Neutrophil (primary cell): Measurements from ENCODE around the gene DIDO1.

Experiments
- H3K27ac ChIP-seq: fragments of 200-600 bp; sonication (generic); 2 replicates; pipeline ENCODE4 v1.5.1; 2016; ENCODE audit warnings: mild to moderate bottlenecking, moderate library complexity
- H3K27me3 ChIP-seq: fragments of 200-600 bp; sonication (generic); 2 replicates; pipeline ENCODE4 v1.6.0; 2016; ENCODE audit warnings: mild to moderate bottlenecking
- H3K36me3 ChIP-seq: fragments of 200-600 bp; sonication (generic); 2 replicates; pipeline ENCODE4 v1.5.1; 2017
- H3K4me1 ChIP-seq, 2 experiments: fragments of 200-600 bp in 1 of 2; sonication (generic) in 1 of 2; 1 replicate in 1 of 2; 2 replicates in 1 of 2; pipeline versions ENCODE4 v1.5.1 to v1.6.1; 2013 to 2016; ENCODE audit warnings: low read depth in 1 of 2, low read length in 1 of 2, mild to moderate bottlenecking in 1 of 2, moderate library complexity in 1 of 2; ENCODE audit not compliant: control insufficient read depth in 1 of 2, insufficient read depth in 1 of 2
- H3K4me3 ChIP-seq, 2 experiments: fragments of 200-600 bp in 1 of 2; sonication (generic) in 1 of 2; 1 replicate in 1 of 2; 2 replicates in 1 of 2; pipeline ENCODE4 v1.5.1; 2013 to 2016; ENCODE audit warnings: low read depth in 1 of 2, low read length in 1 of 2, mild to moderate bottlenecking in 1 of 2, moderate library complexity in 1 of 2
- H3K9me3 ChIP-seq: fragments of 200-600 bp; sonication (generic); 2 replicates; pipeline ENCODE4 v1.5.1; 2016
- TF ChIP-seq, protein P1 (sequence below): fragments of 200-600 bp; sonication (generic); IDR thresholded peaks from 2 replicates; pipeline ENCODE4 v1.5.1; 2016; ENCODE audit warnings: antibody characterized with exemption

The DIDO1 gene

DNA sequence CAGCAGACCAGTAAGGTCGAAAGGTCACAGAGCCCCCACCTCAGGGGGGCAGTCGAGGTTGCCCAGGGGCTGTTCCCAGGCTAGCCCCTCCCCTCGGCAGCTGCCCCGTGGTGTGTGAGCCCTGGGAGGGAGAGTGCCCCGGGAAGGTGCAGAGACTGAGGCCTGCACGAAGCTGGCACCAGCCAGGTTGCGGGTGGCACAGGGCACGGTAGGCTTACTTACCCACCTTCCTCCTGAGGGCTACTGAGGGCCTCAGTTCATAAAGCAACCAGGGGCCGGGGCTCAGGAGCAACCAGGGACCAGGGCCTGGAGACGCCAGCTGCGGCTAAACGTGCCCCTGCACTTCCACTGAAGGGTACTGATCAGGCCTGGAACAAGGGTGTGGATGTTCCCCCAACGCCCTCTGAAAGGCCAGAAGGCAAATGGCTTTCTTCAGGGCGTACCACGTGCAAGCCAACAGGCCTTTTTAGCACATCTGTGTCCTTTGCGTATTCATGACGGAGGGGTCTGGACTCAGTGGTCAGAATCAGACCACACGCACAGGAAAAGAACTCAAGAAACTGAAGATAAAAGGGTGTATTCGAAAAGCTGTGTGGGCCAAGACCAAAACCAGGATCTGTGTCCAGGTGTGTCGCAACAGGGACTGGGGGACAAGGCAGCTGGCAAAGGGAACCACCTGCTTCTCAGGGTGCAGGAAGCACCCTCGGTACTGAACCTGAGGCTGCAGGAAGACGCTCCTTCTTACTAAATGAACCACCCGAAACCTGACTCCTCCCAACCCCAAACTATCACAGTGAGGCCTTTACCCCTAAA is 40.2 kb downstream of the DIDO1 start:
- Histone ChIP-seq H3K36me3 (peaks cover 82% of the 10 kb centered on the region), H3K27ac (no peak overlapping the region), H3K4me1 (no peaks in the 10 kb centered on the region), H3K27me3 (no peaks in the 10 kb centered on the region), H3K4me3 (no peak overlapping the region), H3K9me3 (no peaks in the 10 kb centered on the region)
- TF ChIP-seq, protein P1, sequence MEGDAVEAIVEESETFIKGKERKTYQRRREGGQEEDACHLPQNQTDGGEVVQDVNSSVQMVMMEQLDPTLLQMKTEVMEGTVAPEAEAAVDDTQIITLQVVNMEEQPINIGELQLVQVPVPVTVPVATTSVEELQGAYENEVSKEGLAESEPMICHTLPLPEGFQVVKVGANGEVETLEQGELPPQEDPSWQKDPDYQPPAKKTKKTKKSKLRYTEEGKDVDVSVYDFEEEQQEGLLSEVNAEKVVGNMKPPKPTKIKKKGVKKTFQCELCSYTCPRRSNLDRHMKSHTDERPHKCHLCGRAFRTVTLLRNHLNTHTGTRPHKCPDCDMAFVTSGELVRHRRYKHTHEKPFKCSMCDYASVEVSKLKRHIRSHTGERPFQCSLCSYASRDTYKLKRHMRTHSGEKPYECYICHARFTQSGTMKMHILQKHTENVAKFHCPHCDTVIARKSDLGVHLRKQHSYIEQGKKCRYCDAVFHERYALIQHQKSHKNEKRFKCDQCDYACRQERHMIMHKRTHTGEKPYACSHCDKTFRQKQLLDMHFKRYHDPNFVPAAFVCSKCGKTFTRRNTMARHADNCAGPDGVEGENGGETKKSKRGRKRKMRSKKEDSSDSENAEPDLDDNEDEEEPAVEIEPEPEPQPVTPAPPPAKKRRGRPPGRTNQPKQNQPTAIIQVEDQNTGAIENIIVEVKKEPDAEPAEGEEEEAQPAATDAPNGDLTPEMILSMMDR: no peak

DNA sequence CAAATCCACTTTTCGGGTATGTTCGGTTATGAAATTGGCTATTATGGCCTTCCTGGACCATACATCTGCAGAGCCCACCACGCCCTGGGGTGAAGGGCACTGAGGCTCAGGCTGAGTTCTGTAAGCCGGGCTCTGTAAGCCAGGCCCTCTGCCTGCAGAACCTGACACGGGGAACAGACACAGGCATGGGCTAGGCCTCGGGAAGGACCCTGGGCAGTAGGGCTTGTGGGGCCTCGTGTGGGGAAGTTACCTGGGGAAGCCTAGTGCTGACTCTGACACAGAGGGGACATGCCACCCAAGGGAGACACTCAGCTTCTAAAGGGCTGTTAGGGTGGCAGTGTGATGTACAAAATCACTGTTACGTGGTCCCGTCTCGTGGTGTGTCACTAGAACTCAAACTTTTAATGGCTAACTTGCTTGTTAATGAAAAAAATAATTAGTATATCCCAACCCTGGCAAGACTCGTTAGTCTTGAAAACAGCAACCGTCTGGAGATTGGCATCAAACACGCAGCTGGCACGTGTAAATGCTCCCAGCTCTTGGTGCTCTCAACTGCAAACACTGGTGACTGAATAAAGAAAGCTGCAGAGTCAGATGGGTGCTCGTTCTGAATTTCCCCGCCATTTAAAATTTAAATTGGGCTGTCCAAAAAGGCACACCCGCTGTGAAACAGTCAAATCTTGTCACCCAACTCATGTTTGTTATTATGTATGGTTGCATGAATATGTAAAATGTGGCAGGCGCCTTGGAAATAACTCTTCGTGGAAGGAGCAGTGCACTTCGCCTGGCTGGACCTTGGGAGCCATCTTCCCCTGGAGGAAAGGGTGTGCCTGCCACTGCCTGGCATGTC is 41.0 kb downstream of the DIDO1 start:
- TF ChIP-seq, protein P1: no peak
- H3K4me1 ChIP-seq: no peaks in the 10 kb centered on the region
- H3K9me3 ChIP-seq: no peaks in the 10 kb centered on the region
- H3K27ac ChIP-seq: no peak overlapping the region
- H3K36me3 ChIP-seq: peaks cover 82% of the 10 kb centered on the region
- H3K27me3 ChIP-seq: no peaks in the 10 kb centered on the region
- H3K4me3 ChIP-seq: no peak overlapping the region

DNA sequence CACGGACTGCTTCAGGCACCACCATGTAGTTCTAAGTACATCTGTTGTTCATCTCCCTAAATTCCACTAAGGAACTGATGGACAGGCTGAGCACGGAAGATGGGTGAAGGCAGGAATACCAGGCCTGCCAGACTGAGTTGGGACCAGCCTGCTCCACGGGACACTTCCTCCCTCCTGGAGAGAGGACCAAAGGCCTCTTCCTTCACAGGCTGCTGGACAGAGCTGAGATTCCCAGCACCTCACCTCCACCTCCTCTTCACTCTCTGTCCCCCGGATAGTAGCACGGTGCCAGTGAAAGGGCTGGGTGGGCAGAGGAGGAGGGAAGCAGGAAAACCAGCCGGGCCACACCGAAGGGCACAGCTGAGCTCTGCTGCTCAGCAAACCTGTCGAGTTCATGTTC is 41.7 kb downstream of the DIDO1 start:
- peaks cover 2% of the 10 kb centered on the region for H3K27me3 ChIP-seq
- H3K36me3 ChIP-seq: peaks cover 82% of the 10 kb centered on the region
- no peak overlapping the region for H3K27ac ChIP-seq
- no peak overlapping the region for H3K4me3 ChIP-seq
- H3K9me3 ChIP-seq: no peaks in the 10 kb centered on the region
- TF ChIP-seq, protein P1: no peak
- H3K4me1 ChIP-seq: no peaks in the 10 kb centered on the region

DNA sequence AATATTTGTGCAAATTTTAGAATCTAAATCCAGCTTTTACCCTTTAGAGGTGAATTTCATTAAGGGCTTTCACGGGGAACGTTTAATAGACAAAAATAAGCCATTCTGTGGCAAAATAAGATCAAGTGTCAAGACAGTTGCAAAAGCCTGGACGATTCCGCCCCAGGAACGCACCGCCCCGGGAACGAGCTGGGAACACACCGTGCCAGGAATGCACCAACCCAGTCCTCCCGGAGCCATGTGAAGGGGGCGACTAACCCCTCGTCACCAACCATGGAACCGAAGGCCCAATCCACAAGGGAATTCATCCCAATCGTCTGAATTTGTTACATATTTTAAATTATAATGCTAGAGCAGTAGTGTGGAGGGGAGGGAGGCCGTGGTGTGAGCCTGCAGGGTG is 43.9 kb downstream of the DIDO1 start:
- Histone ChIP-seq H3K36me3 (peaks cover 67% of the 10 kb centered on the region), H3K4me1 (no peaks in the 10 kb centered on the region), H3K27ac (no peak overlapping the region), H3K4me3 (no peak overlapping the region), H3K9me3 (no peaks in the 10 kb centered on the region), H3K27me3 (peaks cover 19% of the 10 kb centered on the region)
- TF ChIP-seq, protein P1: no peak

DNA sequence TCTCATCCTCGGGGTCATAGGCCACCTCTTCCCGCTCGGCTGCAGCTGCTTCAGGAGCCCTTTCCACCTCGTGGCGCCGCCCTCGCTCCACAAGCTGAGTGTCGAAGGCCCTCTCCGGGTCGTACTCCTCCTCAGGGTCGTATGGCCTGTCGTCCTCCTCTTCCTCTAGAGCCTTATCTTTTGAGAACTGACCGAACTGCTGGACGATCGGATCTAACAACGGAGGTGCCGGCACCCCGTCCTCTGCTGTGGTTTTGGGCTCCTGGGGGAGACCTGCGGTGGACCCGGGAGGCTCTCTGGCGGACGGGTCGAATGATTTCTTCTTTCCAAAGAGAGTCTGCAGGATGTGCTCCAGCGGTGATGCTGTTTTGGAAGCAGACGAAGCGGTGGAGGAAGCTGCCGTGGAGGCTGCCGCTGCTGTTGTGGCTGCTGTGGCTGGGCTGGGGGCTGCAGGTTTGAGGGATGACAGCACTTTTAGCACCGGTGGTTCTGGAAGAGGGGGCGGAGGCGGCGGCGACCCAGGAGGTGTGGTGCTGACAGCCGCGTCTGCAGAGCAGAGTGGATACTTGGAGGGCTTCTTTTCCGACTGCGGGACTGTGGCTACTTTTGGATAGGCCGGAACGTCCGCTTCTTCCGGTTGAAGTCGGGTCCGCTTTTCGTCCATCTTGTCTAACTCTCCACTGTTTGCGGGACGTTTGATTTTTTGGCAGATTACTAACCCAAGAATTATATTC is 44.5 kb downstream of the DIDO1 start:
- H3K36me3 ChIP-seq: peaks cover 67% of the 10 kb centered on the region

More for the DNA sequence above, 44.5 kb downstream of the DIDO1 start:
- Histone ChIP-seq H3K4me3 (no peak overlapping the region), H3K27ac (no peak overlapping the region), H3K4me1 (no peaks in the 10 kb centered on the region), H3K9me3 (no peaks in the 10 kb centered on the region), H3K27me3 (peaks cover 25% of the 10 kb centered on the region)
- TF ChIP-seq, protein P1: no peak
